GM18858 (cell line): ENCODE data around the gene PYCARD.
"Not testable (repeated sequence)": the region's sequence is repeated elsewhere in the genome, so short reads cannot be mapped to it uniquely, and the experiment has no call there.

Experiments used
- ATAC-seq: cut with Tn5 transposase; IDR thresholded peaks from one replicate; pipeline ENCODE4 v1.9.1; 2021; ENCODE audit not compliant: unreplicated experiment

PYCARD gene

GRCh38 chr16:31191697-31192428 is 10.7 kb downstream of the PYCARD start:
- no peak for ATAC-seq

DNA sequence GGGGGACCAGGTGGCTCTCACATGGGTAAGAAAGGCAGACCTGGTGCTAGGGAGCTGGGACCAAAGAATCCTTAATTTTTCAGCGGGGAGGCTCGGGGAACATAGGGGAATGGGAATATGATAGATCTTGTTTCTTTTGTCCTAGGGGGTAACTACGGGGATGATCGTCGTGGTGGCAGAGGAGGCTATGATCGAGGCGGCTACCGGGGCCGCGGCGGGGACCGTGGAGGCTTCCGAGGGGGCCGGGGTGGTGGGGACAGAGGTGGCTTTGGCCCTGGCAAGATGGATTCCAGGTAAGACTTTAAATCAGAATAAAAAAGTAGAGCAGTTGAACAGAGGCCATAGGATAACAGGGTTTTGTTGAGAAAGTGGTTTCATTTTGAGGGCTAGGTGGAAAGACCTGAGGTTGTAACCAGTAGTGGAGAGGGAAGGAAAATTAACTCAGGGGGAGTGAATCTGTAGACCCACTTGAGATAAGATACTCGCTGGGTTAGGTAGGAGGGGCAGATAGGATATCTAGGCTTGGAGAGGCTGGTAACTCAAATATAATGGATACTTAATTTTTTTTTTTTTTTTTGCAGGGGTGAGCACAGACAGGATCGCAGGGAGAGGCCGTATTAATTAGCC is 11.6 kb downstream of the PYCARD start:
- no peak for ATAC-seq

GRCh38 chr16:31190061-31190460 is 12.5 kb downstream of the PYCARD start:
- ATAC-seq = no peak

GRCh38 chr16:31189412-31189778 is 13.2 kb downstream of the PYCARD start:
- ATAC-seq = no peak

DNA sequence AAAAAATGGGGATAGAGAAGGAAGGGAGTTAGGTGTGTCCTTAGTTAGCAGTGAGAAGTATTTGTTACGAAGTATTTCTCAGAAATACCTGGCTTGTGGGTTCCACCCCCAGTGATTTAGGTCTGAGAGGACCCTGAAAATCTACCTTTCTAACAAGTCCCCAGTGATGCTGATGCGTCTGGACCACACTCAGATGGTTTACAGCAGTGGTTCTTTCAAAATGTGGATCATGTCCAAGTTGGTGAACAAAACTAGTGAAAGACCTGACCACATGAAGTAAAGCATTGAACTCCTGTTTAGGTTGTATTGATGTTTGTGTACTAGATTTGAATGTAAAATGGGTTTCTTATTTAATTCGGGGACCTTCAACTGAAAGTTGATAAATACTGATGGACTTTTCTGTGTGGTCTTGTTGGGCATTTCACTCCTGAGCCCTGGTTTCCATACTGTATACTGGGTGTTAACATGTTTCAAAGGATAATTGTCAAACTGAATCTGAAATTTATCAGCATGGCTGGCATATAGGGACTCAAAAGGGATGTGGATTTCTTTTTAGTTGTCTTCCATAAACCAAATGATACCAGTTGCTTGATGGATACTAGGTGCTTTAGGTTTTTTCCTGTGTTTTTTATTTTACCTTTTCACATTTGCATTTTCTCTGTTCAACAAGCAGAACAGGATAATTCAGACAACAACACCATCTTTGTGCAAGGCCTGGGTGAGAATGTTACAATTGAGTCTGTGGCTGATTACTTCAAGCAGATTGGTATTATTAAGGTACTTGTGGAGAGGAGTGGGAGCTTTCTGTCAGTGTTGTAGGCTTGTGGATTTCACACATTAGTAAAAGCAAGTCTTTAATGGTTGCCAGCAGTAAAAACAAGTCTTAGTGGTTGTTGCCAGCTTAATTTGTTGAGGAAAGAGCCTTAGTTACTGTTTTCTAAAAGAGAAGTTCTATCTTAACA is 13.8 kb downstream of the PYCARD start:
- ATAC-seq = no peak

DNA sequence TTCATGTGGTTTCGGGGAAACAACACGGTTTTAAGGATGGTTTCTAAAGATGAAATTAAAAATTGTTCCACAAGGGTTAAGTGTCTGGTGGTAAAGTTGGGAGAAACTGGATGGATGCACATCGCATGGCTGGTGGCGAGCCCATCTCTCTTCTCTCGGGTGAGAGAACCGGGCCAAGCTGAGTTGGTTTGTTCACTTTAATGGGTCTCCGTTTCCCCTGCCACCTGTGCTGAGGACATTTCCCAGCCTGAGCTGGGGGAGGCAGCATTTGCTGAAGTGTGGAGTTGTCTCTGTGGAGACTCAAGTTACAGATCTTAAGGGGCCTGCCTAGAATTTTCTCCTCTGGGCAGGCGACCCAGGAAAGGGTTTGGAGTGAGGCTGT is 14.8 kb downstream of the PYCARD start:
- ATAC-seq = no peak

- ATAC-seq = no peak
These were observed 15.4 kb downstream of the PYCARD start for GRCh38 chr16:31186930-31187807.

DNA sequence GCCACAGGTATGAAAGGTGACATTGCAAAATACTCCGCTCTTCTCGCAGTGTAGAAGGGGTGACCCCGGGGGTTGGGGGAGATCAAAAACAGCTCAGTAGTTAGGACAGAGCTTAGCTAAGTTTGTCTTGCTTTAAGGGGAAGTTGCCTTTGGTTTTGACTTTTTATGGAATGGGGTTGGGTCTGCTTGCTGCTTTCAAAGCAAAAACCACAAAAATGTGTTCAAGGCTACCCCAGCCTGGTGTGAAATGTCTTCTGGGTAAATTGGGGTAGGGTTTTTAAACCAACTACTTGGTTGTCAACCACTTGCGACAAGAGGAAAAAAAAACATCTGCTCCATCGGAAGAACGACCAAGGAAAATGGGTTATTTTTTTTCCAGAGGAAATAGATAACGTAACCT is 16.4 kb downstream of the PYCARD start:
- no peak for ATAC-seq

DNA sequence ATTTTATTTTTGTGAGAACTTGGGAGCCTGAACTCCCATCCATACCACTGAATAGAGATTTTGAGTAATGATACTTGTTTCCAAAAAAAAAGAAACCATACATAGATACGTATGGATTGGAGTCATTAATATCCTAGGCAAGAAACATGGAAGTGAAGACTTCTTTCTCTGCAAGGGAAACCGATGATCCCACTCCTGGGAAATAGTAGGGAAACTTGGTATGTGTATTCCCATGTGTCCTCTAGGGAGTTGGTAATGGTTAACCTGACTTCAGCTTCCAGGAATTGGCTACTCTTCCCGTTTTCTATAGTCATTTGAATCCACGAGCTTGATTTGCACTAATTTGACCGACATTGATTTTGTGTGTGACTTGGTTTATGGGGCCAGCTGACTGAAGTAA is 17.2 kb downstream of the PYCARD start:
- ATAC-seq = no peak

DNA sequence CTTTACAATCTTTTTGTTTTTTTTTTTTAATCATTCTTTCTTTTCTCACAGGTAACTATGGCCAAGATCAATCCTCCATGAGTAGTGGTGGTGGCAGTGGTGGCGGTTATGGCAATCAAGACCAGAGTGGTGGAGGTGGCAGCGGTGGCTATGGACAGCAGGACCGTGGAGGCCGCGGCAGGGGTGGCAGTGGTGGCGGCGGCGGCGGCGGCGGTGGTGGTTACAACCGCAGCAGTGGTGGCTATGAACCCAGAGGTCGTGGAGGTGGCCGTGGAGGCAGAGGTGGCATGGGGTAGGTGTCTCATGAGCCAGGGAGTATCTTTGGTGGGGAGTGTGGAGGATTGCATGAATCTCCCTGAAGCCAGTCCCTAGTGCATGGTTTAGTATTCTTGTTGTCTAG is 17.7 kb downstream of the PYCARD start:
- ATAC-seq = no peak

GRCh38 chr16:31183432-31184428 is 18.8 kb downstream of the PYCARD start:
- no peak for ATAC-seq

DNA sequence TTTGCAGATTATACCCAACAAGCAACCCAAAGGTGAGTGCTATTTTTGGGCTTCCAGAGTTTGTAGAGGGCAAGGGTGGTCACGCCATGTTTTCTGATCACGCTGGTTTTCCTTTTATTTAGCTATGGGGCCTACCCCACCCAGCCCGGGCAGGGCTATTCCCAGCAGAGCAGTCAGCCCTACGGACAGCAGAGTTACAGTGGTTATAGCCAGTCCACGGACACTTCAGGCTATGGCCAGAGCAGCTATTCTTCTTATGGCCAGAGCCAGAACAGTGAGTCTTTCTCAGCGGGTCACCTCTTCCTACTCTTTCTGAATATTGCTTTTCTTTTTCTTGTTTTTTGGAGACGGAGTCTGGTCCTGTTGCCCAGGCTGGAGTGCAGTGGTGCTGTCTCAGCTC is 20.2 kb downstream of the PYCARD start:
- ATAC-seq = no peak

DNA sequence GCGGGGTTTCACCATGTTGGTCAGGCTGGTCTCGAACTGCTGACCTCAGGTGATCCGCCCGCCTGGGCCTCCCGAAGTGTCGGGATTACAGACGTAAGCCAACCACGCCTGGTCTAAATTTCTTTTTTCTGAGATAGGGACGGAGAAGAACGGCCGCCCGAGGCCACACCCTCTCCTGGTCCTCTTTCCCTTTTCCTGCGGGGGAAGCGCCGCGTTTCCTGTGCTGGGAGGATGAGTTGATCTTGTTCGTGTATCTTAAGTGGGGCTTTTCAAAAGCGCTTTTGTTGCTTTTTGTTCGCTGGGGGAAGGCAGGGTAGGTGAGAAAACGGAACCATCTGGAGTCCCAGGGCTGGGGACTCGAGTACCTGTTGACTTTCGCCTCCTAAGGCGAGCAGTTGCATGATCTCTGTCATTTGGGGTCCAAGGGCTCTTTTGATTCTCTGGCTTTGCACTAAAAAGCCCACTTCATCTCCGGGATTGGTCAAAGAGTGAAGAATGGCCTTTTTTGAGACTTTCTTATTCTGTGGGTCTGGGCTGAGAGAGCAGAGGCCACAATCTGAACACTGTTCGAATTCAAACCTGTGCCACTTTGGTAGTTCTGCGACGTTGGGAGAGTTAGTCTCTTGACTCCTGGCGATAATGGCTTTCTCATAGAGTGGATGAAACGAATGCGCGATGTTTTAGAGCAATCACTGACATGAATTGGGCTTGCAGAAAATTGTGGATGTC is 21.3 kb downstream of the PYCARD start:
- no peak for ATAC-seq

- peak; percentile 41 for ATAC-seq
These were observed 22.7 kb downstream of the PYCARD start, which contains the start of gene FUS for GRCh38 chr16:31179747-31180459. FUS (plus strand) TSS chr16:31180139; CDS start chr16:31180215, 76 bp downstream.

DNA sequence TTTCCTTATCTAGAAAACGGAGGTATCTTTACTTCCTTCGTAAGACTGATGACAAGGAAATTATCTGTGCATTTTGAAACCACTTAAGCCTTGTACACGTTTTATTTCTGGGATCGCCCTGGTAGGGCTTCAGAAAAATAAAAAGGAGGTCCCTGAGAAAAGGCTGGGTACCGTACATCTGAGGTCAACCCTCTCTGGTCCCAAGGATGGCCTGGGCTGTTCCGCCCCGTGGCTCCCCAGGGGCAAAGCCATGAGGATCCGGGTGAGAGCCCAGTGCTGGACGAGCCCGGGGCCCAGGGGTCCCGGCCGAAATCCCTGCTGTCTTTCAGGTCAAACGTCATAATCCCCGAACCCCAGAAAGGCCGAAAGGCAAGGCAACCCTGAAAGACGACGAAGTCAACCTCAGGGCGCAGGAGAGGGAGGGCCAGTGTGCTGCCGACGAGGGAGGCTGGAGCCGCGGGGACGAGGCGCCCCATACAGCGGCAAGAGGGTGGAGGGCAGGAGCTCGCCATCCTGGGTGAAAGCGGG is 23.3 kb downstream of the PYCARD start:
- ATAC-seq = no peak

- ATAC-seq = no peak
These were observed 25.4 kb downstream of the PYCARD start for GRCh38 chr16:31177136-31177535.

- not testable (repeated sequence) for ATAC-seq
These were observed 32.5 kb downstream of the PYCARD start for GRCh38 chr16:31170048-31170447.

GRCh38 chr16:31168848-31169247 is 33.7 kb downstream of the PYCARD start:
- no peak for ATAC-seq
